ENCODE measurements around the gene ZFC3H1.

Gene ZFC3H1

DNA sequence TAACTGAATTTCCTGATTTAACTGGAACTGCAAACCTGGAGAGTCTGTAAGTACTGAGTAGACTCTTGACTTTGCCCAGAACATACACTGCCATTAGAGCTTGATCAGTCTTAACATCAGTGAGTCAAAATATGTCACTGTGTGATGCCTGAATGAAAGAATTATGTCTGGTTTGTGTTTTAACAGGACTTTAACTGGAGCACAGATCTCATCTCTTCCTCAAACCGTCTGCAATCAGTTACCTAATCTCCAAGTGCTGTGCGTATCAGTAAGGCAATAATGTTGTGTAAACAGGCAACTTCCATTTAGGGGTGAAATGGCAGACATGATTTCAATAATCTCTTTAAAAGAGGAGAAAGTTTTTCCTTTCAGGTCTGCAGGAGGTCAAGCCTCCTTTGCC is 97.0 kb downstream of the ZFC3H1 start:
- DNase-seq (ENCODE audit: low read depth): no peak
- no peak overlapping the region for H3K4me3 ChIP-seq (replicated peaks; ENCODE audit: low read depth, low read length)
- TF ChIP-seq, protein P1, sequence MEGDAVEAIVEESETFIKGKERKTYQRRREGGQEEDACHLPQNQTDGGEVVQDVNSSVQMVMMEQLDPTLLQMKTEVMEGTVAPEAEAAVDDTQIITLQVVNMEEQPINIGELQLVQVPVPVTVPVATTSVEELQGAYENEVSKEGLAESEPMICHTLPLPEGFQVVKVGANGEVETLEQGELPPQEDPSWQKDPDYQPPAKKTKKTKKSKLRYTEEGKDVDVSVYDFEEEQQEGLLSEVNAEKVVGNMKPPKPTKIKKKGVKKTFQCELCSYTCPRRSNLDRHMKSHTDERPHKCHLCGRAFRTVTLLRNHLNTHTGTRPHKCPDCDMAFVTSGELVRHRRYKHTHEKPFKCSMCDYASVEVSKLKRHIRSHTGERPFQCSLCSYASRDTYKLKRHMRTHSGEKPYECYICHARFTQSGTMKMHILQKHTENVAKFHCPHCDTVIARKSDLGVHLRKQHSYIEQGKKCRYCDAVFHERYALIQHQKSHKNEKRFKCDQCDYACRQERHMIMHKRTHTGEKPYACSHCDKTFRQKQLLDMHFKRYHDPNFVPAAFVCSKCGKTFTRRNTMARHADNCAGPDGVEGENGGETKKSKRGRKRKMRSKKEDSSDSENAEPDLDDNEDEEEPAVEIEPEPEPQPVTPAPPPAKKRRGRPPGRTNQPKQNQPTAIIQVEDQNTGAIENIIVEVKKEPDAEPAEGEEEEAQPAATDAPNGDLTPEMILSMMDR (IDR thresholded peaks at IDR 0.05; ENCODE audit: low read length, missing control alignments): no peak

- no peak overlapping the region for H3K4me3 ChIP-seq (replicated peaks; ENCODE audit: low read depth, low read length)
- TF ChIP-seq, protein P1 (IDR thresholded peaks at IDR 0.05; ENCODE audit: low read length, missing control alignments): no peak
- DNase-seq (ENCODE audit: low read depth): no peak
These were observed 98.1 kb downstream of the ZFC3H1 start for GRCh38 chr12:71565535-71565934.

DNA sequence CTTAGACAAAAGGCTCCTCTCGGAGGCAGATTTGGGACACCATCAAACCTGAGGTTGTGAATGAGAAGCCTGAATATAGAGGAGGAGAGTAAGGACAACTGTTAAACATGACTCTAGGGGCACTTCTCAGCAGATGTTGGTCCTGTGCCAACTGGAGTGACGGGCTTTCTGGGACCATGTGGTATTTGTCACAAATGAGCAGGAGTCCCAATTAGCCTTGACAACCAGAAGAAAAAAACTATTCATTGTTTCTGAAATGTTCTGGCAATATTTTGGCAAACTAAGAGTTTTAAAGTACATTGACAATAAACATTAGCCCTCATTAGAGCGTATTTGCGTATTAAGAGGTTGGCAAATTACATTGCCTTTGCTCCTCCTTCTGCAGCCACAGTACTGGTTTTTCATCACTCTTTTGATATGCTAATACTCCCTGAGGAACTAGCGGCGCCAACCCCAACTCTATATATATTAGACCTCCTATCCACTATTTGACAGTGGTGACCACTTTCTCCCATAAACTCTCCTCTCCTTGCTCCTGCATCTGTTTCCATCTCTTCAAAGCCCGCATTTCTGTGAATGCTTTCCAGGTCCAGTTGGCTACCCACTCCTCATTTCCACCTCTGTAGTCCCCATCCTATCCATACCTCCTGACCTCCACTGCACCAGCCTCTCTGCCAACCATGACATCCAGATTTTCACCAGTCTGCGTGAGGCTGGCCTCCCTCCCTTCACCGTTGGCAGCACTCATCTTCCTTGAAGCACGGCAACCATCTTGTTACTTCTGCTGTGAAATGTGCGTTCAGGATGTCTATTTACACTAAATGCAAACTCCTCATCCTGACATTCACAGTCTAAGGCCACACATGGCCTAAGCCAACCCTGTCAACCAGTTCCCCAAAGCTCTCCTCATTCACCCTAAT is 100.7 kb downstream of the ZFC3H1 start:
- TF ChIP-seq, protein P1 (IDR thresholded peaks at IDR 0.05; ENCODE audit: low read length, missing control alignments): no peak
- no peak overlapping the region for H3K4me3 ChIP-seq (replicated peaks; ENCODE audit: low read depth, low read length)
- DNase-seq (ENCODE audit: low read depth): no peak
